Stimulated activated CD8-positive, alpha-beta memory T cell treated with anti-CD3 and anti-CD28 coated beads, Interleukin-7, amount 100 ng/mL, for 4 hours (primary cell): ENCODE data around the gene PMPCA.

Source experiments
- DNase-seq, 2 donors: peaks; one replicate each; pipeline ENCODE4 v3.0.0-alpha.2; 2020; ENCODE audit warnings: low read depth in 2 of 2

Gene PMPCA

GRCh38 chr9:136373300-136374182 lies 36.9 kb upstream of the PMPCA start, which contains the start of gene CARD9:
Gene CARD9 (minus strand): TSS chr9:136373669. CDS start chr9:136372078, 1,591 bp downstream.
- no peak for DNase-seq

- no peak for DNase-seq
These were observed 36.3 kb upstream of the PMPCA start for GRCh38 chr9:136374183-136374575.

- DNase-seq, result no peak
These were observed 35.4 kb upstream of the PMPCA start for GRCh38 chr9:136375096-136375495.

- no peak for DNase-seq
These were observed 34.0 kb upstream of the PMPCA start for GRCh38 chr9:136376457-136376856.

- no peak for DNase-seq
These were observed 32.9 kb upstream of the PMPCA start for GRCh38 chr9:136377341-136378169.

- DNase-seq, result no peak
These were observed 32.1 kb upstream of the PMPCA start for GRCh38 chr9:136378170-136379002.

- DNase-seq, result no peak
These were observed 31.5 kb upstream of the PMPCA start for GRCh38 chr9:136379003-136379287.

- no peak for DNase-seq
These were observed 31.1 kb upstream of the PMPCA start for GRCh38 chr9:136379401-136379800.

GRCh38 chr9:136379891-136380290 lies 30.6 kb upstream of the PMPCA start:
- no peak for DNase-seq

GRCh38 chr9:136380381-136380780 lies 30.1 kb upstream of the PMPCA start:
- DNase-seq, result no peak

GRCh38 chr9:136381311-136381710 lies 29.1 kb upstream of the PMPCA start:
- no peak for DNase-seq

GRCh38 chr9:136381966-136382513 lies 28.4 kb upstream of the PMPCA start:
- DNase-seq, result no peak

GRCh38 chr9:136383436-136383835 lies 27.0 kb upstream of the PMPCA start:
- no peak for DNase-seq

GRCh38 chr9:136385015-136385414 lies 25.4 kb upstream of the PMPCA start:
- peak in 1 of 2 donors; percentile 17 for DNase-seq

GRCh38 chr9:136386018-136386417 lies 24.4 kb upstream of the PMPCA start:
- DNase-seq, result no peak

- DNase-seq, result no peak
These were observed 23.2 kb upstream of the PMPCA start for GRCh38 chr9:136387217-136387616.

GRCh38 chr9:136389396-136389795 lies 21.1 kb upstream of the PMPCA start:
- no peak for DNase-seq

- no peak for DNase-seq
These were observed 18.5 kb upstream of the PMPCA start for GRCh38 chr9:136391737-136392537.

GRCh38 chr9:136392538-136393449 lies 17.7 kb upstream of the PMPCA start:
- DNase-seq, result no peak

- DNase-seq, result no peak
These were observed 16.9 kb upstream of the PMPCA start for GRCh38 chr9:136393531-136393930.
